Brain microvascular endothelial cell (primary cell): ENCODE data around the gene ERBB4.

Experiments used
- DNase-seq: peaks from one replicate; pipeline ENCODE4 v3.0.0-alpha.2; 2020
- H3K27ac ChIP-seq: fragments of 250-450 bp; sonication (Bioruptor Pico); 2 replicates; pipeline ENCODE4 v1.5.1; 2020; ENCODE audit warnings: mild to moderate bottlenecking, moderate library complexity
- H3K27me3 ChIP-seq: fragments of 250-450 bp; sonication (Bioruptor Pico); replicated peaks from 2 replicates; pipeline ENCODE4 v1.5.1; 2020; ENCODE audit warnings: mild to moderate bottlenecking
- H3K36me3 ChIP-seq: fragments of 250-450 bp; sonication (Bioruptor Pico); replicated peaks from 2 replicates; pipeline ENCODE4 v1.5.1; 2020; ENCODE audit warnings: mild to moderate bottlenecking
- H3K4me3 ChIP-seq: 2 replicates; pipeline ENCODE4 v1.5.1; 2011; ENCODE audit warnings: low read depth, mild to moderate bottlenecking, control low read depth, low read length, moderate library complexity
- CTCF ChIP-seq: IDR thresholded peaks from 2 replicates; pipeline ENCODE4 v1.5.1; 2011; ENCODE audit warnings: low read depth, mild to moderate bottlenecking, moderate library complexity, low read length, control low read depth, inconsistent platforms; ENCODE audit errors: missing control alignments
- in situ Hi-C: cut with HindIII; loops from 2 replicates; pipeline ENCODE4 v1.10.0; 2017; ENCODE audit warnings: low sequenced_read_pairs, low pct_ligation_motif_present

The ERBB4 gene

GRCh38 chr2:212007972-212008371, 530.6 kb downstream of the ERBB4 start:
- Histone ChIP-seq H3K27ac (no peak overlapping the region), H3K4me3 (no peak overlapping the region), H3K27me3 (no peaks in the 10 kb centered on the region), H3K36me3 (no peaks in the 10 kb centered on the region)
- no peak for TF ChIP-seq CTCF
- in situ Hi-C loops = no loop called here
- DNase-seq = no peak

GRCh38 chr2:212005085-212005671, 533.4 kb downstream of the ERBB4 start:
- in situ Hi-C loops = no loop called here
- no peak overlapping the region for H3K27ac ChIP-seq
- peak; percentile 64 for DNase-seq
- H3K4me3 ChIP-seq = no peak overlapping the region
- no peaks in the 10 kb centered on the region for H3K36me3 ChIP-seq
- peak; percentile 89 for TF ChIP-seq CTCF
- H3K27me3 ChIP-seq = no peaks in the 10 kb centered on the region

GRCh38 chr2:212001325-212001724, 537.3 kb downstream of the ERBB4 start:
- Histone ChIP-seq H3K4me3 (no peak overlapping the region), H3K36me3 (no peaks in the 10 kb centered on the region), H3K27me3 (no peaks in the 10 kb centered on the region), H3K27ac (no peak overlapping the region)
- no peak for TF ChIP-seq CTCF
- in situ Hi-C loops = no loop called here
- DNase-seq = no peak

- Histone ChIP-seq H3K27me3 (no peaks in the 10 kb centered on the region), H3K4me3 (no peak overlapping the region), H3K27ac (no peak overlapping the region), H3K36me3 (no peaks in the 10 kb centered on the region)
- no peak for TF ChIP-seq CTCF
- in situ Hi-C loops = no loop called here
- DNase-seq = no peak
Measured at GRCh38 chr2:211996857-211997256, 541.7 kb downstream of the ERBB4 start.

GRCh38 chr2:211994806-211995205, 543.8 kb downstream of the ERBB4 start:
- H3K27ac ChIP-seq = no peak overlapping the region
- TF ChIP-seq CTCF = no peak
- DNase-seq = no peak
- H3K36me3 ChIP-seq = no peaks in the 10 kb centered on the region
- H3K27me3 ChIP-seq = no peaks in the 10 kb centered on the region
- no peak overlapping the region for H3K4me3 ChIP-seq
- in situ Hi-C loops = no loop called here

GRCh38 chr2:211990335-211990734, 548.3 kb downstream of the ERBB4 start:
- no peaks in the 10 kb centered on the region for H3K36me3 ChIP-seq
- H3K4me3 ChIP-seq = no peak overlapping the region
- no peak overlapping the region for H3K27ac ChIP-seq
- in situ Hi-C loops = no loop called here
- no peak for TF ChIP-seq CTCF
- DNase-seq = no peak
- H3K27me3 ChIP-seq = no peaks in the 10 kb centered on the region
